Naive thymus-derived CD8-positive, alpha-beta T cell (primary cell): Measurements from ENCODE around the gene IMMT. TPM values are rescaled to one million over a fixed set of nuclear protein-coding genes. Genes with fewer than 3 reads are reported as not detected.
A peak's percentile ranks its signal among the peaks of the same experiment; 100 is the strongest.
"Not testable (repeated sequence)": the region's sequence is repeated elsewhere in the genome, so short reads cannot be mapped to it uniquely, and the experiment has no call there.

Experiments used
- ATAC-seq, 2 donors: fragments of 150-1000 bp; cut with Tn5 transposase in 1 of 2; sonication (Bioruptor Pico), chemical (Tn5 transposase) in 1 of 2; 1 replicate in 1 of 2; 2 replicates in 1 of 2; pipeline ENCODE4 v1.10.0; 2021; ENCODE audit warnings: mild to moderate bottlenecking in 2 of 2, moderate library complexity in 2 of 2
- POLR2A ChIA-PET: fragments of 350-600 bp; sonication (Branson Sonifier 250); formaldehyde crosslinking; loops from one replicate; lab custom pipeline; 2021; ENCODE audit warnings: antibody characterized with exemption; lab: Charles Lee
- DNase-seq, 10 donors: peaks; one replicate each; pipeline versions ENCODE4 v3.0.0 to v3.0.0-alpha.2; 2020 to 2022
- H3K27ac Mint-ChIP-seq, 10 donors: one replicate each; pipeline ENCODE4 v1.8.0; 2020 to 2022; ENCODE audit warnings: mild to moderate bottlenecking in 10 of 10, mixed read lengths in 10 of 10, moderate library complexity in 4 of 10, inconsistent platforms in 1 of 10
- H3K27me3 Mint-ChIP-seq, 5 donors: one replicate each; pipeline ENCODE4 v1.8.0; 2021 to 2022; ENCODE audit warnings: mixed read lengths in 5 of 5
- H3K36me3 Mint-ChIP-seq, 3 donors: one replicate each; pipeline ENCODE4 v1.8.0; 2020 to 2022; ENCODE audit warnings: mixed read lengths in 3 of 3, mild to moderate bottlenecking in 2 of 3, inconsistent platforms in 1 of 3
- H3K4me1 Mint-ChIP-seq, 4 donors: one replicate each; pipeline ENCODE4 v1.8.0; 2021 to 2022; ENCODE audit warnings: mixed read lengths in 4 of 4
- H3K4me3 Mint-ChIP-seq, 10 donors: one replicate each; pipeline ENCODE4 v1.8.0; 2020 to 2022; ENCODE audit warnings: mild to moderate bottlenecking in 10 of 10, mixed read lengths in 10 of 10, moderate library complexity in 6 of 10, inconsistent platforms in 1 of 10
- H3K9me3 Mint-ChIP-seq, 9 donors: one replicate each; pipeline ENCODE4 v1.8.0; 2020 to 2022; ENCODE audit warnings: mixed read lengths in 9 of 9, mild to moderate bottlenecking in 3 of 9, inconsistent platforms in 1 of 9, moderate library complexity in 1 of 9
- polyA plus RNA-seq, 3 donors: library from polyadenylated mRNA; unstranded; fragments of 300-500 nt; fragmentation: Illumina TruSeq; gene quantifications; one replicate each; pipeline ENCODE4 v1.2.3, GENCODE V29; 2021
- total RNA-seq, 8 experiments: library from RNA in 2 of 8; stranded (reverse) in 2 of 8; gene quantifications; one replicate each; pipeline ENCODE4 v1.2.3 and lab custom pipeline; 2021 to 2026

Gene IMMT
- total and polyA plus RNA-seq, 5 experiments from 2014 or later = 47.5 to 86.2 (median 71.9) TPM

DNA sequence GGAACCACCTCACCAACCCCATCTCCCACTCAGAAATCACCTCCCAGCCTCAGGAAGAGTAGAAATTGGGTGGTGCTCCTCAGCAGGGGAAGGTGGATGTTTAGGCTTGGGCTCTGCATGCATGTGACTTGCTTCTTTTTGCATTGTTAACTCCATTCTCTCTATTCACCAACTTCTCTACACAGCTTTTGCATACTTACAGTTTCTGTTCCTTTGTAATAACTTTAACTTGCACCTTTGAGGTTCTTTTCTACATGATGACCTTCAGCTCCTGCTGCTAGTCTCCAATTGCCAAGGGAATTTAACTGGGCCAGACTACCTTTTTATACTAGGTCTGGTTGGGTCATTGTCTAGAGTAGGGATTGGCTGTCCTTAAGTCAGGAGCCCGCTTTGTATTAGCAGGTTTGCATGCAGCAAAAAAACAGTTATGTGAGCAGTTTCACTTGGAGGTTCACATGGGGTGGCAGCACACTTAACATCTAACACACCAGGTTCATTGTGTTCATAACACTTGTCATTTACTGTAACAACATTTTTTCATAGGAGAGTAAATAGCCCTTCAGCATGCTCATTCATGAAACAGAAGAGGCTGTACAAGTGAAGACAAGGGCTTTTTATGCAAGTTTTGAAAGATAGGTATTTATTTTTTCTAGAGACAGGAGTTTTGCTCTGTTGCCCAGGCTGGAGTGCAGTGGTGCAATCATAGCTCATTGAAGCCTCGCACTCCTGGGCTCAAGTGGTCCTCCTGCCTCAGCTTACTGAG lies 16.0 kb upstream of the IMMT start:
- H3K36me3 Mint-ChIP-seq = peaks cover 0 to 83% (median 21%) of the 10 kb centered on the region in 3 donors
- no peak for ATAC-seq

DNA sequence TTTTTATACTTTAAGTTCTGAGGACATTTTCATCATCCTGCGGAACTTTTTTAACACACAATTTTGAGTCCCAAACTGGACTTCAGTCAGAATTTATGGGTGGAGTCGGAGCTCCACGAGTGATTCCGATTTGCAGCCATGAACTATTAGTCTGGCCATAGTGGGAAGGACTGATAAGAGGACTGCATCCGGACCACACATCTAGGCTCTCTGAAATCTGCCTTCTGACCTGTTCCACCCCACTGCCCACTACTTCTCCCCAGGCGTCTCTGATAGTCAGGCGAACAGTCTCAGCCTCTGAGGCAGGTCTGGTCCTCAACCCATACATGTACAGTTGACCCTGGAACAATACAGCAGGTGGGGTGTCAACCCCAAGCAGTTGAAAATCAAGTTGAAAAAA lies 9.2 kb upstream of the IMMT start:
- Mint-ChIP-seq H3K27ac (peak overlapping the region in 3 of 10 donors; percentile 5 to 57 (median 9)), H3K36me3 (peaks cover 1 to 52% (median 2%) of the 10 kb centered on the region in 3 donors), H3K4me3 (no peak overlapping the region), H3K27me3 (no peaks in the 10 kb centered on the region), H3K4me1 (peaks cover 15 to 42% (median 34%) of the 10 kb centered on the region in 4 donors), H3K9me3 (no peaks in the 10 kb centered on the region)
- ATAC-seq (no peak), DNase-seq (no peak)
- POLR2A ChIA-PET = interaction anchor here (1.3 kb wide), 1 partner anchor 19 kb away, joined by 7 read pairs; no protein-coding TSS in a partner anchor

More for the DNA sequence above, 16.0 kb upstream of the IMMT start:
- POLR2A ChIA-PET = no interaction called here
- DNase-seq = no peak
- Mint-ChIP-seq H3K27me3 (no peaks in the 10 kb centered on the region), H3K4me1 (peaks cover 0 to 10% (median 3%) of the 10 kb centered on the region in 4 donors), H3K27ac (peak overlapping the region in 3 of 10 donors; percentile 17 to 51 (median 50)), H3K9me3 (no peaks in the 10 kb centered on the region), H3K4me3 (no peak overlapping the region)

DNA sequence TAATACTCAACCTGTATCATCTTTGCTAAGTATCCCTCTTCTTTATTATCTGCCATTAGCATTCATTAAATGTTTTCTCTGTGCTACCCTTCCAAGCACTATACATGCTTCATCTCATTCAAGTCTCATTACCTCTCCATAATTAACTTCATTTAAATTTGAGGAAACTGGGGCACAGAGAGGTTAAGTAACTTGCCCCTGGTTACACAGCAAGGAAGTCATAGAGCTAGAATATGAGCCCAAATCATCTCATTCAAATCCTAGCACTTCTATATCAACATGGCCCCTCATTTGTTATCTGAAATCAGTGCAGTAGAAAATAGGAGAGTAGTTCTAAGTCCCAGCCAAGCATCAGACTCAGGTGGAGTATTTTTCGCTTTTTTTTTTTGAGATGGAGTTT lies 8.4 kb upstream of the IMMT start:
- H3K27ac Mint-ChIP-seq = no peak overlapping the region
- peaks cover 15 to 45% (median 39%) of the 10 kb centered on the region in 4 donors for H3K4me1 Mint-ChIP-seq
- no peaks in the 10 kb centered on the region for H3K27me3 Mint-ChIP-seq
- H3K9me3 Mint-ChIP-seq = no peaks in the 10 kb centered on the region
- peaks cover 2 to 43% (median 5%) of the 10 kb centered on the region in 3 donors for H3K36me3 Mint-ChIP-seq
- ATAC-seq (no peak), DNase-seq (no peak)
- POLR2A ChIA-PET = interaction anchor here (1.3 kb wide), 1 partner anchor 18 kb away, joined by 7 read pairs; no protein-coding TSS in a partner anchor
- H3K4me3 Mint-ChIP-seq = no peak overlapping the region

DNA sequence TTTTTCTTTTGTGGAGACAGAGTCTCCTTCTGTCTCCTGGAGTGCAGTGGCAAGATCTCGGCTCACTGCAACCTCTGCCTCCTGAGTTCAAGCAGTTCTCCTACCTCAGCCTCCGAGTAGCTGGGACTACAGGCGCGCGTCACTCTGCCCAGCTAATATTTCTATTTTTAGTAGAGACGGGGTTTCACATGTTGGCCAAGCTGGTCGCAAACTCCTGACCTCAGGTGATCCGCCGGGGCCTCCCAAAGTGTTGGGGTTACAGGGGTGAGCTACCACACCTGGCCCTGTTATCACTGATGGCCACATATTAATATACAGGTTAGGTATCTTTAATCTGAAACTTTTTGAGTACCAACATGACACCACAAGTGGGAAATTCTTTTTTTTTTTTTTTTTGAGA lies 7.4 kb upstream of the IMMT start:
- Mint-ChIP-seq H3K27ac (peak overlapping the region in 3 of 10 donors; percentile 2 to 12 (median 7)), H3K9me3 (no peaks in the 10 kb centered on the region), H3K36me3 (peaks cover 2 to 34% (median 5%) of the 10 kb centered on the region in 3 donors), H3K27me3 (no peaks in the 10 kb centered on the region), H3K4me3 (no peak overlapping the region), H3K4me1 (peaks cover 14 to 48% (median 39%) of the 10 kb centered on the region in 4 donors)
- no peak for ATAC-seq
- POLR2A ChIA-PET = no interaction called here
- no peak for DNase-seq

DNA sequence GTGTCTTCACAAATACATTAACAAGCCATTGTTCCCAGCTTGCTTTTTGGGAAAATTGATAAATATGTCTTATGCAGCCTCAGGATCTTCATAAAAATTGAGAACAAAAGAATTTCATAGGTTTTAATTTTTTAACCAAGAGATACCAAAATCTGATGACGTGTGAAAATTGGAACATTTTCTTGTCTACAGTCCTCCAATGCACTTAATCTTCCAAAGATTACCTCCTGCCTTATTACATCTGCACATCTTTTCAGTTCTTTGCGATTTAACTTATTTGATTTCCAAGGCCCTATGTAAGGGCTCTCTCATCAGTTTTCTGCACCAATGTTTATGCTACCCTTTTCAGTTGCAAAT lies 7.1 kb upstream of the IMMT start:
- no peaks in the 10 kb centered on the region for H3K9me3 Mint-ChIP-seq
- peaks cover 14 to 48% (median 39%) of the 10 kb centered on the region in 4 donors for H3K4me1 Mint-ChIP-seq
- H3K27me3 Mint-ChIP-seq = no peaks in the 10 kb centered on the region
- H3K4me3 Mint-ChIP-seq = peak overlapping the region in 2 of 10 donors; percentile 7 to 34
- POLR2A ChIA-PET = no interaction called here
- ATAC-seq (no peak), DNase-seq (no peak)
- peaks cover 2 to 30% (median 5%) of the 10 kb centered on the region in 3 donors for H3K36me3 Mint-ChIP-seq
- peak overlapping the region in 7 of 10 donors; percentile 0 to 65 (median 8) for H3K27ac Mint-ChIP-seq

DNA sequence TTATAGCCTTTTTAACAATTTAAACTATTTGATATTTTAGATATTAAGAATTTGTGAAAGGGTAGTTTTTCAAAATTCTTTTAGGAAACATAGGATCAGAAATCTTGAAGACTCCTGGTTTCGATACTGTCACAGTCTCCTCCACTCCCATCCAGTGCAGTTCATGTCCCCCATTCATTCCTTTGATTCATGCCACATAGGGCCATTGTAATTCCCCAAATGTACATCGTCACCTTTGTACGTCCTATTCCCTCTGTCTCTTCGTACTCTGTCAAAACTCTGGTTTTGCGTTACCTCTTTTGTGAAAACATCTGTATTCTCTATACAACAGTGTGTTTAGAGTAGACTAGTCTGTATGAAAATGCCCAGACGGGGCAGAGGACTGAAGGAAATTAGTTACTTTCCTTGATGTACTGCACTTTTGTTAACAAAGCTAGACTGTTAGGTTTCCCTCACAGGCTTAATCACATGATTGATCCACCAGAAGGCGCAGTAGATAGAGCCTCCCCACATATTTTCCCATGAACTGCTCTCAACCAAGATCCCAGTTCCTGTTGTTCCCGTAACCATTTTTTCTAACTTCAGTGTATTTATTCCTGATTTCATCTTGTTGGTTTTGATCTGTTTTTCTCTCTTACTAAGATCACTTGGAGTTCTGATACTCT lies 6.5 kb upstream of the IMMT start:
- Mint-ChIP-seq H3K27ac (peak overlapping the region in 7 of 10 donors; percentile 0 to 65 (median 8)), H3K36me3 (peaks cover 2 to 25% (median 5%) of the 10 kb centered on the region in 3 donors), H3K4me3 (peak overlapping the region in 3 of 10 donors; percentile 20 to 34 (median 29)), H3K9me3 (no peaks in the 10 kb centered on the region), H3K4me1 (peaks cover 14 to 52% (median 40%) of the 10 kb centered on the region in 4 donors), H3K27me3 (no peaks in the 10 kb centered on the region)
- no peak for ATAC-seq
- POLR2A ChIA-PET = interaction anchor here (1.1 kb wide), 1 partner anchor 16 kb away, joined by 3 read pairs; no protein-coding TSS in a partner anchor
- DNase-seq = no peak

DNA sequence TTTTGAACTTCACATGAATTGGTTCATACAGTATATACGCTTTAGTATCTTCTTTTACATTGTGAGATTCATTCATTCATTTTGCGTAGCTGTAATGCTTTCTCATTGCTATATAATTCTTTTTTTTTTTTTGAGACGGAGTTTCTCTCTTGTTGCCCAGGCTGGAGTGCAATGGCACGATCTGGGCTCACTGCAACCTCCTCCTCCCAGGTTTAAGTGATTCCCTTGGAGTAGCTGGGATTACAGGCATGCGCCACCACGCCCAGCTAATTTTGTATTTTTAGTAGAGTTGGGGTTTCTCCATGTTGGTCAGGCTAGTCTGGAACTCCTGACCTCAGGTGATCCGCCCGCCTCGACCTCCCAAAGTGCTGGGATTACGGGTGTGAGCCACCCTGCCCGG lies 5.3 kb upstream of the IMMT start:
- peak overlapping the region in 8 of 10 donors; percentile 41 to 98 (median 76) for H3K27ac Mint-ChIP-seq
- H3K4me3 Mint-ChIP-seq = peak overlapping the region; percentile 68 to 100 (median 98)
- peaks cover 0 to 17% (median 5%) of the 10 kb centered on the region in 3 donors for H3K36me3 Mint-ChIP-seq
- H3K9me3 Mint-ChIP-seq, ATAC-seq, DNase-seq, H3K27me3 Mint-ChIP-seq: not testable (repeated sequence)
- peaks cover 11 to 58% (median 46%) of the 10 kb centered on the region in 4 donors for H3K4me1 Mint-ChIP-seq
- POLR2A ChIA-PET = interaction anchor here (1.1 to 2.3 kb wide), 3 partner anchors 8 to 240 kb away, joined by 3 to 11 read pairs (median 3); partner anchors contain the start of gene KDM3A

DNA sequence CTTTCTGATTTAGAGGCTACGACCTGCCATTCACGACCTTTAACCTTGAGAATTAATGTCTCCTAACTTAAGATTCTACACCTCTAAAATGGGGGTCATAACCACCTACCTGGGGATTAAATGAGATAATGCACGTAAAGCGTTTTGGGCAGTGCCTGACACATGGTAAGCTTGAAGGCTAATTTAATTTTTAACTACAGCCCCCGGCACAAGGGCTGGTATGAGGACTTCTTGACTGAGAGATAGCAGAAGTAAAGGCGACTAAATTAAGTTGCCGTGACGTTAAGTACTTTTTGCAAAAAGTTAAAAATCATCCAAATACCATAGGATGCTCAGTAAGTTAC lies 4.5 kb upstream of the IMMT start:
- no peak for DNase-seq
- Mint-ChIP-seq H3K4me1 (peaks cover 9 to 56% (median 53%) of the 10 kb centered on the region in 4 donors), H3K27ac (peak overlapping the region; percentile 92 to 98 (median 96)), H3K9me3 (no peaks in the 10 kb centered on the region), H3K36me3 (peaks cover 0 to 17% (median 5%) of the 10 kb centered on the region in 3 donors), H3K4me3 (peak overlapping the region; percentile 93 to 100 (median 98)), H3K27me3 (no peaks in the 10 kb centered on the region)
- no peak for ATAC-seq
- POLR2A ChIA-PET = interaction anchor here (2.3 kb wide), 1 partner anchor 241 kb away, joined by 11 read pairs; the partner anchor contains the start of gene KDM3A

DNA sequence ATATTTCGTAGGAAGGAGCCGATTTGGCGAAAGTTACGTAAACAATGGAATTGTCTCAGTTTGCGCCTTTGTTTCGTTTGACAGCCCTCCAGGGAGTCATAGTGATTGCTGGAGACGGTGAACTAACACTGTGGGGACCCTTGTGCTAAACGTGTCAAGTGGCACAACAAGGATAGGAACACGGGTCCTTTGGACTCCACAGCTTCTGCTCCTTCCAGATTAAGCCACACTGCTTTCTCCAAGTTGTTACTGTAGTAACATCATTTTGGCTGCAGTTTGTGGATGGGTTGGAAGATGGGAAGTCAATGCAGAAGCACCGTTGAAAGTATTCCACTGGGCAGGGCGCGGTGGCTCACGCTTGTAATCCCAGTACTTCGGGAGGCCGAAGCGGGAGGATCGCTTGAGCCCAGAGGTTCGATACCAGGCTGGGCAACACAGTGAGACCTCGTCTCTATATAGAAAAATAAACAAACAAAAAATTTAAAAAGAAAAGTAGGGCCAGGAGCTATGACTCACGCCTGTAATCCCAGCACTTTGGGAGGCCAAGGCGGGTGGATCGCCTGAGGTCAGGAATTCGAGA lies 636 bp upstream of the IMMT start:
- ATAC-seq (no peak), DNase-seq (no peak)
- POLR2A ChIA-PET = interaction anchor here (0.5 to 3.4 kb wide), 11 partner anchors 11 to 1218 kb away, joined by 3 to 28 read pairs (median 4); partner anchors contain the start of genes KDM3A, POLR1A, PTCD3 and TGOLN2
- H3K9me3 Mint-ChIP-seq = no peaks in the 10 kb centered on the region
- peak overlapping the region; percentile 89 to 98 (median 96) for H3K27ac Mint-ChIP-seq
- peaks cover 15 to 68% (median 60%) of the 10 kb centered on the region in 4 donors for H3K4me1 Mint-ChIP-seq
- H3K36me3 Mint-ChIP-seq = peaks cover 0 to 7% (median 5%) of the 10 kb centered on the region in 3 donors
- no peaks in the 10 kb centered on the region for H3K27me3 Mint-ChIP-seq
- H3K4me3 Mint-ChIP-seq = peak overlapping the region; percentile 84 to 98 (median 93)

DNA sequence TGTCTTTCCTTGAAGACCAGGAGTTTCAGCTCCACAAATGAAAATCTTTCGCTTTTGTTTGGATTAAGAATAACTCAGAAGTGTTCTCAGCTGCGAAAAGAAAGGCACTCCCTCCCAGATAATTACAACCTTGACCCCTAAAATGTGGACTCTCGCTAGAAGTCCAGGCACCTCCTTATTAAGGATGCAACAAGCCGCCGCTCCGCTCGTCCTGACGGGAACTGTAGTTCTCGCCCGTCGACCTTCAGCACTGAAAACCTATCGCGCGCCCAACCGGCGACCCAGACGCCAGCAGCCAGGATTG lies 559 bp downstream of the IMMT start:
- ATAC-seq = no peak
- Mint-ChIP-seq H3K4me3 (peak overlapping the region; percentile 84 to 98 (median 93)), H3K4me1 (peaks cover 21 to 69% (median 61%) of the 10 kb centered on the region in 4 donors), H3K9me3 (no peaks in the 10 kb centered on the region), H3K36me3 (peaks cover 5 to 18% (median 6%) of the 10 kb centered on the region in 3 donors), H3K27me3 (no peaks in the 10 kb centered on the region), H3K27ac (peak overlapping the region; percentile 89 to 98 (median 96))
- DNase-seq = no peak
- POLR2A ChIA-PET = interaction anchor here (0.9 to 3.4 kb wide), 10 partner anchors 10 to 867 kb away, joined by 3 to 28 read pairs (median 4); partner anchors contain the start of genes KDM3A, POLR1A, PTCD3 and TGOLN2

DNA sequence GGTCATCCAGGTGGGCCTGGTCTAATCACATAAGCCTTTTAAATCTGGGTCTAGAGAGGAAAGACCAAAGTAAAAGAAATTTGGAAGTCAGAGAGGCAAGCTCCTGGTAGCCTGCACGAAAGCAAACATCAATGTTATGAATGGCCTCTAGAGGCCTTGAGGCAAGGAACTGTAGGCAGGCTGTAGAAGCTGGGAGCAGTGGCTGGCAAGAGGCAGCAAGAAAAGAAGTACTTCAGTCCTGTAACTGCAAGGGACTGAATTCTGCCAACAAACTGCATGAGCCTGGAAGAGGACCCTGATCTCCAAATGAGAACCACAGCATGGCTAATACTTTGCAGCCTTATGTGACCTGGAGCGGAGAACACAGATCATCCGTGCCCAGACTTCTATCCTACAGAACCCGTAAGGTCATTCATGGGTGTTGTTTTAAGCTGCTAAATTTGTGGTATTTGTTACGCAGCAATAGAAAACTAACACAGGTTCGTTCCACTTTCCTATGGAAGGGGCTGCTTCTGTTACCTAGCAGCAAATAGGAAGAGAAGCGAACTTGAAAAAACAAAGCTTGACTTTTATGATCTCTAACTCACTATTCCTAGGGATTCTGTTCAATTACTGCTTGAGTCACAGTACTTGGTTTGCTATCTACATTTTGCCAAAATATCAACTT lies 1.2 kb downstream of the IMMT start:
- peaks cover 0 to 22% (median 6%) of the 10 kb centered on the region in 3 donors for H3K36me3 Mint-ChIP-seq

More for the DNA sequence above, 1.2 kb downstream of the IMMT start:
- H3K27me3 Mint-ChIP-seq = no peaks in the 10 kb centered on the region
- POLR2A ChIA-PET = interaction anchor here (0.9 to 3.4 kb wide), 6 partner anchors 10 to 247 kb away, joined by 3 to 28 read pairs (median 10); partner anchors contain the start of genes KDM3A, POLR1A and PTCD3
- H3K4me1 Mint-ChIP-seq = peaks cover 22 to 68% (median 61%) of the 10 kb centered on the region in 4 donors
- peak overlapping the region in 9 of 10 donors; percentile 89 to 98 (median 96) for H3K27ac Mint-ChIP-seq
- ATAC-seq = no peak
- peak overlapping the region; percentile 84 to 98 (median 93) for H3K4me3 Mint-ChIP-seq
- no peaks in the 10 kb centered on the region for H3K9me3 Mint-ChIP-seq
- no peak for DNase-seq
